ENCODE measurements around the gene SLMAP. TPM values are rescaled to one million over a fixed set of nuclear protein-coding genes. Genes with fewer than 3 reads are reported as not detected.

Gene SLMAP
- total RNA-seq, 1 experiment from 2014 or later, result 79.5 TPM

DNA sequence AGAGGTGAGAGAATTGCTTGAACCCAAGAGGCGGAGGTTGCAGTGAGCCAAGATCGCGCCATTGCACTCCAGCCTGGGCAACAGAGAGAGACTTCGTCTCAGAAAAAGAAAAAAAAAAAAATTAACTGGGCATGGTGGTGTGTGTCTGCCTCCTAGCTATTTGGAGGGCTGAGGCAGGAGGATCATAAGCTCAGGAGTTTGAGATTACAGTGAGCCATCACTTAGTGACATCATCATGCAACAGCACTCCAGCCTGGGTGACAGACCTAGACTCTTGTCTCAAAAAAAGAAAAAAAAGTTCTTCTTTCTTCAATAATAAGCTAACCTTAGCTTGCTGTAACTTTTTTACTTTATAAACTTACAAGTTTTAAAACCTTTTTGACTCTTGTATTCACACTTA lies 99.8 kb downstream of the SLMAP start (continued):
- TF ChIP-seq, protein P1, sequence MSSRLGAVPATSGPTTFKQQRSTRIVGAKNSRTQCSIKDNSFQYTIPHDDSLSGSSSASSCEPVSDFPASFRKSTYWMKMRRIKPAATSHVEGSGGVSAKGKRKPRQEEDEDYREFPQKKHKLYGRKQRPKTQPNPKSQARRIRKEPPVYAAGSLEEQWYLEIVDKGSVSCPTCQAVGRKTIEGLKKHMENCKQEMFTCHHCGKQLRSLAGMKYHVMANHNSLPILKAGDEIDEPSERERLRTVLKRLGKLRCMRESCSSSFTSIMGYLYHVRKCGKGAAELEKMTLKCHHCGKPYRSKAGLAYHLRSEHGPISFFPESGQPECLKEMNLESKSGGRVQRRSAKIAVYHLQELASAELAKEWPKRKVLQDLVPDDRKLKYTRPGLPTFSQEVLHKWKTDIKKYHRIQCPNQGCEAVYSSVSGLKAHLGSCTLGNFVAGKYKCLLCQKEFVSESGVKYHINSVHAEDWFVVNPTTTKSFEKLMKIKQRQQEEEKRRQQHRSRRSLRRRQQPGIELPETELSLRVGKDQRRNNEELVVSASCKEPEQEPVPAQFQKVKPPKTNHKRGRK (CRISPR knock-in tag; IDR thresholded peaks at IDR 0.05; ENCODE audit: borderline replicate concordance), result no peak
- TF ChIP-seq OVOL2 (CRISPR knock-in tag; IDR thresholded peaks at IDR 0.05; ENCODE audit: borderline replicate concordance) (no peak), NR2C2 (CRISPR knock-in tag; IDR thresholded peaks at IDR 0.05) (no peak), GABPB1 (CRISPR knock-in tag; IDR thresholded peaks at IDR 0.05) (no peak), GTF2I (CRISPR knock-in tag; conservative IDR thresholded peaks at IDR 0.05) (no peak), ZNF317 (CRISPR knock-in tag; IDR thresholded peaks at IDR 0.05; ENCODE audit: borderline replicate concordance, low read depth) (no peak), SMAD4 (CRISPR knock-in tag; IDR thresholded peaks at IDR 0.05) (no peak)

DNA sequence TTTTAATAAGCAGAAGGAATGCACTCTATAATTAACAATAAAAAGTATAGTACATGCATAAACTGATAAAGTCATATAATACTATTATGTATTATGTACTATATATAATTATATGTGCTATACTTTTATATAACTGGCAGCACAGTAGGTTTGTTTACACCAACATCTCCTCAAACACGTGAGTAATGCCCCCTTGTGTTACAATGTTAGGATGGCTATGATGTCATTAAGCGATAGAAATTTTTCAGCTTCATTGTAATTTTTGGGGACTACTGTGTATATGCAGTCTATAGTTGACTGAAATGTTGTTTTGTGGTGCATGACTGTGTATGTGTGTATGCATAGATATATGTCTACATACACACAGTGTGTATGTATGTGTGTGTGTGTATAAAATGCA lies 100.6 kb downstream of the SLMAP start:
- Mint-ChIP-seq H3K27ac (no peak overlapping the region), H3K36me3 (peaks cover 16% of the 10 kb centered on the region), H3K4me1 (no peaks in the 10 kb centered on the region), H3K27me3 (ENCODE audit: low read depth) (no peaks in the 10 kb centered on the region), H3K4me3 (no peak overlapping the region), H3K9me3 (no peaks in the 10 kb centered on the region)
- DNase-seq (ENCODE audit: low spot score) (no peak), ATAC-seq (no peak)
- TF ChIP-seq ZNF671 (CRISPR knock-in tag; IDR thresholded peaks at IDR 0.05) (no peak), SP1 (CRISPR knock-in tag; conservative IDR thresholded peaks at IDR 0.05) (no peak), NR3C1 (CRISPR knock-in tag; conservative IDR thresholded peaks at IDR 0.05; ENCODE audit: low read depth) (no peak), OVOL2 (CRISPR knock-in tag; IDR thresholded peaks at IDR 0.05; ENCODE audit: borderline replicate concordance) (no peak), CREB1 (CRISPR knock-in tag; IDR thresholded peaks at IDR 0.05) (no peak), FOXJ3 (CRISPR knock-in tag; IDR thresholded peaks at IDR 0.05; ENCODE audit: borderline replicate concordance) (no peak), HMGA2 (CRISPR knock-in tag; IDR thresholded peaks at IDR 0.05) (no peak), PRRX2 (CRISPR knock-in tag; IDR thresholded peaks at IDR 0.05) (no peak), SMAD4 (CRISPR knock-in tag; IDR thresholded peaks at IDR 0.05) (no peak), NR2C2 (CRISPR knock-in tag; IDR thresholded peaks at IDR 0.05) (no peak), MXD4 (CRISPR knock-in tag; IDR thresholded peaks at IDR 0.05; ENCODE audit: borderline replicate concordance) (no peak), ZNF396 (CRISPR knock-in tag; IDR thresholded peaks at IDR 0.05; ENCODE audit: borderline replicate concordance) (no peak), ELF4 (CRISPR knock-in tag; IDR thresholded peaks at IDR 0.05; ENCODE audit: low read depth) (no peak), JUN (CRISPR knock-in tag; IDR thresholded peaks at IDR 0.05) (no peak)
- TF ChIP-seq, protein P2, sequence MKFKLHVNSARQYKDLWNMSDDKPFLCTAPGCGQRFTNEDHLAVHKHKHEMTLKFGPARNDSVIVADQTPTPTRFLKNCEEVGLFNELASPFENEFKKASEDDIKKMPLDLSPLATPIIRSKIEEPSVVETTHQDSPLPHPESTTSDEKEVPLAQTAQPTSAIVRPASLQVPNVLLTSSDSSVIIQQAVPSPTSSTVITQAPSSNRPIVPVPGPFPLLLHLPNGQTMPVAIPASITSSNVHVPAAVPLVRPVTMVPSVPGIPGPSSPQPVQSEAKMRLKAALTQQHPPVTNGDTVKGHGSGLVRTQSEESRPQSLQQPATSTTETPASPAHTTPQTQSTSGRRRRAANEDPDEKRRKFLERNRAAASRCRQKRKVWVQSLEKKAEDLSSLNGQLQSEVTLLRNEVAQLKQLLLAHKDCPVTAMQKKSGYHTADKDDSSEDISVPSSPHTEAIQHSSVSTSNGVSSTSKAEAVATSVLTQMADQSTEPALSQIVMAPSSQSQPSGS (CRISPR knock-in tag; IDR thresholded peaks at IDR 0.05; ENCODE audit: borderline replicate concordance, low read depth), result no peak
- TF ChIP-seq, protein P3, sequence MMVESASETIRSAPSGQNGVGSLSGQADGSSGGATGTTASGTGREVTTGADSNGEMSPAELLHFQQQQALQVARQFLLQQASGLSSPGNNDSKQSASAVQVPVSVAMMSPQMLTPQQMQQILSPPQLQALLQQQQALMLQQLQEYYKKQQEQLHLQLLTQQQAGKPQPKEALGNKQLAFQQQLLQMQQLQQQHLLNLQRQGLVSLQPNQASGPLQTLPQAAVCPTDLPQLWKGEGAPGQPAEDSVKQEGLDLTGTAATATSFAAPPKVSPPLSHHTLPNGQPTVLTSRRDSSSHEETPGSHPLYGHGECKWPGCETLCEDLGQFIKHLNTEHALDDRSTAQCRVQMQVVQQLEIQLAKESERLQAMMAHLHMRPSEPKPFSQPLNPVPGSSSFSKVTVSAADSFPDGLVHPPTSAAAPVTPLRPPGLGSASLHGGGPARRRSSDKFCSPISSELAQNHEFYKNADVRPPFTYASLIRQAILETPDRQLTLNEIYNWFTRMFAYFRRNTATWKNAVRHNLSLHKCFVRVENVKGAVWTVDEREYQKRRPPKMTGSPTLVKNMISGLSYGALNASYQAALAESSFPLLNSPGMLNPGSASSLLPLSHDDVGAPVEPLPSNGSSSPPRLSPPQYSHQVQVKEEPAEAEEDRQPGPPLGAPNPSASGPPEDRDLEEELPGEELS (CRISPR knock-in tag; IDR thresholded peaks at IDR 0.05), result no peak
- TF ChIP-seq, protein P4, sequence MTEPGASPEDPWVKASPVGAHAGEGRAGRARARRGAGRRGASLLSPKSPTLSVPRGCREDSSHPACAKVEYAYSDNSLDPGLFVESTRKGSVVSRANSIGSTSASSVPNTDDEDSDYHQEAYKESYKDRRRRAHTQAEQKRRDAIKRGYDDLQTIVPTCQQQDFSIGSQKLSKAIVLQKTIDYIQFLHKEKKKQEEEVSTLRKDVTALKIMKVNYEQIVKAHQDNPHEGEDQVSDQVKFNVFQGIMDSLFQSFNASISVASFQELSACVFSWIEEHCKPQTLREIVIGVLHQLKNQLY (CRISPR knock-in tag; IDR thresholded peaks at IDR 0.05), result no peak
- TF ChIP-seq, protein P5, sequence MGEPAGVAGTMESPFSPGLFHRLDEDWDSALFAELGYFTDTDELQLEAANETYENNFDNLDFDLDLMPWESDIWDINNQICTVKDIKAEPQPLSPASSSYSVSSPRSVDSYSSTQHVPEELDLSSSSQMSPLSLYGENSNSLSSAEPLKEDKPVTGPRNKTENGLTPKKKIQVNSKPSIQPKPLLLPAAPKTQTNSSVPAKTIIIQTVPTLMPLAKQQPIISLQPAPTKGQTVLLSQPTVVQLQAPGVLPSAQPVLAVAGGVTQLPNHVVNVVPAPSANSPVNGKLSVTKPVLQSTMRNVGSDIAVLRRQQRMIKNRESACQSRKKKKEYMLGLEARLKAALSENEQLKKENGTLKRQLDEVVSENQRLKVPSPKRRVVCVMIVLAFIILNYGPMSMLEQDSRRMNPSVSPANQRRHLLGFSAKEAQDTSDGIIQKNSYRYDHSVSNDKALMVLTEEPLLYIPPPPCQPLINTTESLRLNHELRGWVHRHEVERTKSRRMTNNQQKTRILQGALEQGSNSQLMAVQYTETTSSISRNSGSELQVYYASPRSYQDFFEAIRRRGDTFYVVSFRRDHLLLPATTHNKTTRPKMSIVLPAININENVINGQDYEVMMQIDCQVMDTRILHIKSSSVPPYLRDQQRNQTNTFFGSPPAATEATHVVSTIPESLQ (CRISPR knock-in tag; IDR thresholded peaks at IDR 0.05), result no peak
- TF ChIP-seq, protein P6, sequence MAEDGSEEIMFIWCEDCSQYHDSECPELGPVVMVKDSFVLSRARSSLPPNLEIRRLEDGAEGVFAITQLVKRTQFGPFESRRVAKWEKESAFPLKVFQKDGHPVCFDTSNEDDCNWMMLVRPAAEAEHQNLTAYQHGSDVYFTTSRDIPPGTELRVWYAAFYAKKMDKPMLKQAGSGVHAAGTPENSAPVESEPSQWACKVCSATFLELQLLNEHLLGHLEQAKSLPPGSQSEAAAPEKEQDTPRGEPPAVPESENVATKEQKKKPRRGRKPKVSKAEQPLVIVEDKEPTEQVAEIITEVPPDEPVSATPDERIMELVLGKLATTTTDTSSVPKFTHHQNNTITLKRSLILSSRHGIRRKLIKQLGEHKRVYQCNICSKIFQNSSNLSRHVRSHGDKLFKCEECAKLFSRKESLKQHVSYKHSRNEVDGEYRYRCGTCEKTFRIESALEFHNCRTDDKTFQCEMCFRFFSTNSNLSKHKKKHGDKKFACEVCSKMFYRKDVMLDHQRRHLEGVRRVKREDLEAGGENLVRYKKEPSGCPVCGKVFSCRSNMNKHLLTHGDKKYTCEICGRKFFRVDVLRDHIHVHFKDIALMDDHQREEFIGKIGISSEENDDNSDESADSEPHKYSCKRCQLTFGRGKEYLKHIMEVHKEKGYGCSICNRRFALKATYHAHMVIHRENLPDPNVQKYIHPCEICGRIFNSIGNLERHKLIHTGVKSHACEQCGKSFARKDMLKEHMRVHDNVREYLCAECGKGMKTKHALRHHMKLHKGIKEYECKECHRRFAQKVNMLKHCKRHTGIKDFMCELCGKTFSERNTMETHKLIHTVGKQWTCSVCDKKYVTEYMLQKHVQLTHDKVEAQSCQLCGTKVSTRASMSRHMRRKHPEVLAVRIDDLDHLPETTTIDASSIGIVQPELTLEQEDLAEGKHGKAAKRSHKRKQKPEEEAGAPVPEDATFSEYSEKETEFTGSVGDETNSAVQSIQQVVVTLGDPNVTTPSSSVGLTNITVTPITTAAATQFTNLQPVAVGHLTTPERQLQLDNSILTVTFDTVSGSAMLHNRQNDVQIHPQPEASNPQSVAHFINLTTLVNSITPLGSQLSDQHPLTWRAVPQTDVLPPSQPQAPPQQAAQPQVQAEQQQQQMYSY (CRISPR knock-in tag; IDR thresholded peaks at IDR 0.05), result no peak
- ChIA-PET CTCF (interaction anchor here (0.6 to 0.7 kb wide), 2 partner anchors 20 to 98 kb away, joined by 3 read pairs; no protein-coding TSS in a partner anchor), POLR2A (no interaction called here)

All from WTC11 (cell line).